Epithelial cell of esophagus (primary cell): ENCODE measurements around the gene MACROH2A1.

ENCODE experiments used
- DNase-seq: peaks from one replicate; pipeline ENCODE4 v3.0.0; 2010; ENCODE audit warnings: low read depth
- H3K4me3 ChIP-seq: 2 replicates; pipeline ENCODE4 v1.5.1; 2011; ENCODE audit warnings: mild to moderate bottlenecking, low read length, control low read depth
- CTCF ChIP-seq: IDR thresholded peaks from 2 replicates; pipeline ENCODE4 v1.5.1; 2011; ENCODE audit warnings: low read depth, mild to moderate bottlenecking, low read length, control low read depth, inconsistent platforms; ENCODE audit not compliant: insufficient read depth; ENCODE audit errors: missing control alignments

Gene MACROH2A1

GRCh38 chr5:135333732-135334515 lies 65.1 kb downstream of the MACROH2A1 start:
- no peak overlapping the region for H3K4me3 ChIP-seq
- no peak for TF ChIP-seq CTCF
- no peak for DNase-seq

- DNase-seq = peak; percentile 67
- H3K4me3 ChIP-seq = no peak overlapping the region
- peak; percentile 62 for TF ChIP-seq CTCF
These were observed 66.4 kb downstream of the MACROH2A1 start for GRCh38 chr5:135332519-135333150.

GRCh38 chr5:135331612-135332011 lies 67.4 kb downstream of the MACROH2A1 start:
- no peak for DNase-seq
- TF ChIP-seq CTCF = no peak
- no peak overlapping the region for H3K4me3 ChIP-seq

- no peak for DNase-seq
- TF ChIP-seq CTCF = no peak
- no peak overlapping the region for H3K4me3 ChIP-seq
These were observed 68.3 kb downstream of the MACROH2A1 start for GRCh38 chr5:135330798-135331096.

GRCh38 chr5:135329913-135330797 lies 68.9 kb downstream of the MACROH2A1 start:
- no peak for TF ChIP-seq CTCF
- DNase-seq = no peak
- H3K4me3 ChIP-seq = no peak overlapping the region

GRCh38 chr5:135329066-135329912 lies 69.7 kb downstream of the MACROH2A1 start:
- TF ChIP-seq CTCF = no peak
- H3K4me3 ChIP-seq = no peak overlapping the region
- DNase-seq = no peak
